HG03432 (cell line): ENCODE data around the gene PGBD1.

Experiments used
- ATAC-seq: cut with Tn5 transposase; IDR thresholded peaks from one replicate; pipeline ENCODE4 v1.9.1; 2021; ENCODE audit warnings: mild to moderate bottlenecking, moderate library complexity; ENCODE audit not compliant: unreplicated experiment

The PGBD1 gene, protein sequence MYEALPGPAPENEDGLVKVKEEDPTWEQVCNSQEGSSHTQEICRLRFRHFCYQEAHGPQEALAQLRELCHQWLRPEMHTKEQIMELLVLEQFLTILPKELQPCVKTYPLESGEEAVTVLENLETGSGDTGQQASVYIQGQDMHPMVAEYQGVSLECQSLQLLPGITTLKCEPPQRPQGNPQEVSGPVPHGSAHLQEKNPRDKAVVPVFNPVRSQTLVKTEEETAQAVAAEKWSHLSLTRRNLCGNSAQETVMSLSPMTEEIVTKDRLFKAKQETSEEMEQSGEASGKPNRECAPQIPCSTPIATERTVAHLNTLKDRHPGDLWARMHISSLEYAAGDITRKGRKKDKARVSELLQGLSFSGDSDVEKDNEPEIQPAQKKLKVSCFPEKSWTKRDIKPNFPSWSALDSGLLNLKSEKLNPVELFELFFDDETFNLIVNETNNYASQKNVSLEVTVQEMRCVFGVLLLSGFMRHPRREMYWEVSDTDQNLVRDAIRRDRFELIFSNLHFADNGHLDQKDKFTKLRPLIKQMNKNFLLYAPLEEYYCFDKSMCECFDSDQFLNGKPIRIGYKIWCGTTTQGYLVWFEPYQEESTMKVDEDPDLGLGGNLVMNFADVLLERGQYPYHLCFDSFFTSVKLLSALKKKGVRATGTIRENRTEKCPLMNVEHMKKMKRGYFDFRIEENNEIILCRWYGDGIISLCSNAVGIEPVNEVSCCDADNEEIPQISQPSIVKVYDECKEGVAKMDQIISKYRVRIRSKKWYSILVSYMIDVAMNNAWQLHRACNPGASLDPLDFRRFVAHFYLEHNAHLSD

DNA sequence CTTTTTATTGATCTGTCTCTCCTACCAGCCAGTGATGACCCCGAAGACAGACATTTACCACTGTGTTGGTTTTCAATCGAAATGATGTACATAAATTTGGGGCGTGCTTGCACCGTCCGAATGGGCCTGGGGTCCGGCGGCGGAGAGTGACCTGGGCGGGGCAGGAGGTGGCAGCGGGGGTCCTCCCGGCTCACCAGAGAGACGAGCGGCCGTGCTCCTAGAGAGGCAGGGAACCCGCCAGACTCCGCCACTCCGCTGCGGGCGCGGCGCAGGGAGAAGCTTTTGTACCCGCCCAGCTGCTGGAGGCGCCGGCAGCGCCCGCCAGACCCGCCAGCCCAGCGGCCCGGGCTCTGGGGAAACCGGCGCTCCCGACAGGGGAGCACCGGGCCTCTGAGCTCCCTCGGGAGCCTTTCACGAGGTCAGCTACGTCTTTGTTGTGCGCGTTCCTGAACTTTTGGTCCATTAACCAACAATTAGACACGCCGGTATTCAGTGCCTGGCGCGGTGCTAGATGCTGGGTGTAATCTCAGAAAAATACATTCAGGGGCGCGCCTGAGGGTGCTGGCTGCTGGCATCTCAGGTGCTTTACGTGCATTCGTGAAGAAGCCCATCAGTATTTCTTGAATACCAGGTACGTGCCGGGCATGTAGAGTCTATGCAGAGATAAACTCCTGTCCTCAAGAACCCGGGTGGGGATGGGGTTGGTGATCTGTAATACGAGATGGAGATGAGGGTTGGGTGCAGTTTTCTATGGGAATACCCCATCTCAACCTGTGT lies at the start of gene PGBD1:
PGBD1 (plus strand) TSS at position 285 of the 777 bp plus-strand sequence. CDS start 2,242 bp downstream, outside the sequence.
- ATAC-seq: peak; percentile 86

DNA sequence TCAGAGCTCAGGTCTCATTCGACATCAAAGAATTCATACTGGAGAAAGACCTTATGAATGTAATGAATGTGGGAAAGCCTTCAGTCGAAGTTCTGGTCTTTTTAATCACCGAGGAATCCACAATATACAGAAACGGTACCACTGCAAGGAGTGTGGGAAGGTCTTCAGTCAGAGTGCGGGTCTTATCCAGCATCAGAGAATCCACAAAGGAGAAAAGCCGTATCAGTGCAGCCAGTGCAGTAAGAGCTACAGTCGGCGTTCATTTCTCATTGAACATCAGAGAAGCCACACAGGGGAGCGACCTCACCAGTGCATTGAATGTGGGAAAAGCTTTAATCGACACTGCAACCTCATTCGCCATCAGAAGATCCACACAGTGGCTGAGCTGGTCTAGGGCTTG lies 48.6 kb upstream of the PGBD1 start:
- no peak for ATAC-seq

DNA sequence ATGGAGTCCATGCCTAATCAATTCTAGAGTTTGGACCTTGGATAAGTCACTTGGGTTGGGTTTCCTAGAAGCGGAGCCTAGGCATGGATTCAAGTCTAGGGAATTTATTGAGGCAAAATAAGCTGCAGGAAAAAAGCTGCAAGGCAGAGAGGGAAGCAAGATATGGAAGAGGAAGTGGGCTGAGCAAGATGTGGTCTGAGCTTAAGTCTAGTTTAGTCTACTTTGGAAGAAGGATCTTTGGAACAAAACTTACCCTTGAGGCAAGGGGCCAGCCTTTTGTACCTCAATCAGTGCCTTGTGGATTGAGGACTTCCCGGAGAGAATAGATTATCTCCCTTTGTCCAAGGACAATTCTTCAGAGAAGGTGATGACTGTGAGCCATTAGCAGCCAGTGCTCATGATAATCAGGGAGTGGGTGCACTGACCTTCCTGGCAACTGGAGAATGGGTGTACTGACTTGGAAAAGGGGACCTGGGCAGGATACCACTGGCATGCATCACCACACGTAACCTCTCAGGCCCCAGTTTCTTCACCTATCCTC lies 45.4 kb upstream of the PGBD1 start:
- no peak for ATAC-seq

DNA sequence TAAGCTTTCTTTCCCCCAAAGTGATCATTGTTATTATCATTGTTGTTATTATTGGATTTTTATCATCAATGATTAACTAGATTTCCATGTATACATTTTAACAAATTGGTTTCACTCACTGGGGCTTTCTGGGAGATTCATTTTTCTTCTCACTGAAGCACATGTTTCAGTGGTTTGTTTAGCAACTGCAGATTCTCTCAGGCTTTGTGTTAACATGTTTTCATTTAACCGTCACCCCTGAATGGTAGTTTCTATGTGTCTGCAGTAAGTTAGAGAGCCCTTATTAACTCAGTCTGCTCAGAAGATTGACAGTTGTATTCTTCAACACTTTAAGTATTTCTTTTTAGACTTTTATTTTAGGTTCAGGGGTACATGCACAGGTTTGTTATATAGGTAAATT lies 41.7 kb upstream of the PGBD1 start:
- no peak for ATAC-seq

DNA sequence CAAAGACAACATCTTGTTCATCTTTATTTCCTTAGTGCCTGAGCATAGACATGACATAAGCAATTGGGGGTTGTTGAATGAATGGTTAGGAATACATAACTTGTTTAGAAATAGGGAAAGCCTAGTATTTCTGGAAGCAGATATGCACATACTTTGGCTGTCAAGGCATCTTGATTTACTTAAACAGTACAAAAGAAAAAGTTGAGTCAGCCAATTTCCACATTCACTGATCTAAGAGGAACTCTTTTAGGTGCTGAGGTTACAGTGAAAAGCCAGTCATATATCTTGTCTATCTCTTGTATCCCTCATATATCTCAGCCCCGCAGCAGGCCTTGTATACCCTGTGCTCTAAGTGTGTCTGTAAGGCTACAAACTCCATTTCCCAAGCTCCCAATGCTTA lies 40.9 kb upstream of the PGBD1 start:
- ATAC-seq: no peak

DNA sequence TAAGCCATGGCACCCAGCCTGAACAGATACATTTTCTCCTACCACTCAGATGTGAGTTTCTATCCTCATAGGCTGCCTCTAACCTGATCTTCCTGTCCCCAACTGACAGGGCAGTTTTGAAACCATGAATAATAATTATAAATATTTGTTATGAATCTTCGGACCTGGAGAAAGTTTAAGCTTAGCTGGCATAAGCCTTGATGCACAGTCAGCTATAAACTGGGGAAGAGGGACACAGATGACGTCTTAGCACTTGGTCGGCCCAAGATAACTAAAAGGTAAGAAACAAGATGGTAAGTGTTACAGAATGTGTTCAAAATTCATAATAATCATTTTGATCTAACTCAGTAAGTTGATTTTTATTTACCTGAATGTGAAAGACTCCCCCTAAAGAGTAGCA lies 37.4 kb upstream of the PGBD1 start:
- ATAC-seq: no peak

DNA sequence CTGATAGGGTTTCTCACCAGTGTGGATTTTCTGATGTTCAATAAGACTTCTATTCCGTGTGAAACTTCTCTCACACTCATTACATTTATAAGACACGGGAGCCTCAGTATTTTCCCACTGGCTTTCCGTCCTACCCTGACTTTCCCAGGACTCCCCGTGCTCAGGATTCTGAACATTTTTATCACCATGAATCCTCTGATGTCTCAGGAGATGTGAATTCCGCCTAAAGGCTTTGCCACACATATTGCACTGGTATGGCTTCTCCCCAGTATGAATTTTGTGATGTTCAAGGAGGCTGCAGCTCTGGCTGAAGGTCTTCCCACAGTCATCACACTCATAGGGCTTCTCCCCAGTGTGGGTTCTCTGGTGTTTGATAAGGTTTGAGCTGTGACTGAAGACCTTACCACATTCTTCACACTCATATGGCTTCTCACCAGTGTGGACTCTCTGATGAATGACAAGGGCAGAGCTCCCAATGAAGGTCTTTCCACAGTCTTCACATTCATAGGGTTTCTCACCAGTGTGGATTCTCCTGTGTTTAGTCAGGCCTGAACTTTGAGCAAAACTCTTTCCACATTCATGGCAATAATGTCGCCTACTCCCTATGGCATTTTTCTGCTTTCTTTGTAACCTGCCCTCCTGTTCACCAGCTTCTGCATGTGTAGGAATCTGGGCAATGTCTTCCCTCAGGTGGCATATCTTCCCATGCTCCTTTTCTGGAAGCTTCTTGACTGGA lies 36.0 kb upstream of the PGBD1 start:
- ATAC-seq: no peak

DNA sequence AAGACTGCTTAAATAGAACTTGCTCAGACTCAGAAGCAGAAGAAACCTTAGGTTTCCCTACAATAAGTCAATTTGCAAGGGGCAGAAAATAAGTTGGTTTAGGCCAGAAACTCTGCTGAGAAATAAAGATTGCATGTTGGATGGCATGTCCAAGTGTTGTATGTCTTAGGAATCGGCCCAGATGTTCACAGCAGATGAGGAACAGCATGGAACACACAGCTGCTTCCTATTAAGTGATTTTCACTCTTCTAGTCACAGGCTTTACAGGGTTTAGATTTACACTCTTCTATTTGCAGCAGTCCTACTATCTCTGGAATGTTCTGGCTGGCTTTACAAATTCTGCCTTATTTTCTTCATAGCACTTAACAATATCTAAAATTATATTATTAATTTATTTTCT lies 32.5 kb upstream of the PGBD1 start:
- no peak for ATAC-seq

DNA sequence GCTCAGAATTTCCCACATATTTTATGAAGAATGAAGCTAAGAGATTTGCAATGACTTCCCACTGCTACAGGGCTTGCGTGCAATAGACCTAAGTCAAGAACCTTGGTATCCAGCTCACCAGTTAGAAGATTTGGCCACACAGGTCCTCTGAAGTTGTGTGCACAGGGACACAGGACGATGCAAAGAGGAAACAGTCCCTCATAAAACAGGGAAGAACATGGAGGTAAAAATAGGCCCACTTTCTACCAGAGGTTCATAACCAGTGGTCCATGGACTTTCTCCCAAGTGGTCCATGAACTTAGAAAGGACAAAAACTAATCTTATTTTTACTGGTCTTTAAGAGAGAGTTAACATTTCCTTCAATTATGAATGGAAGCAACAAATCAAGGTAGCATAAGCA lies 30.6 kb upstream of the PGBD1 start:
- ATAC-seq: no peak

DNA sequence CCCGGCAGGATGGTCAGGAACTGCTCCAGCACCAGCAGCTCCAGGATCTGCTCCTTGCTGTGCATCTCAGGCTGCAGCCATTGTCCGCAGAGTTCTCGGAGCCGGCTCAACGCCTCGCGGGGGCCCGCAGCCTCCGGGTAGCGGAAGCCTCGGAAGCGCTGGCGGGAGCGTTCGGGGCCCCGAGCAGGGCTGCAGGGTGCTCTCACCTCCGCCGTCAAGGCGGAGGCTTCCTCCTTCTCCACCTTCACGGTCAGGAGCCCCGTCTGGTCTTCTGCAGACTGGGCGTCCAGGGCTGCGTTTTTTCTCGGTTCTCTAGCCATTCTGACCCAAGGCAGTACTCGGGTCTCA lies 29.7 kb upstream of the PGBD1 start:
- ATAC-seq: peak; percentile 50

DNA sequence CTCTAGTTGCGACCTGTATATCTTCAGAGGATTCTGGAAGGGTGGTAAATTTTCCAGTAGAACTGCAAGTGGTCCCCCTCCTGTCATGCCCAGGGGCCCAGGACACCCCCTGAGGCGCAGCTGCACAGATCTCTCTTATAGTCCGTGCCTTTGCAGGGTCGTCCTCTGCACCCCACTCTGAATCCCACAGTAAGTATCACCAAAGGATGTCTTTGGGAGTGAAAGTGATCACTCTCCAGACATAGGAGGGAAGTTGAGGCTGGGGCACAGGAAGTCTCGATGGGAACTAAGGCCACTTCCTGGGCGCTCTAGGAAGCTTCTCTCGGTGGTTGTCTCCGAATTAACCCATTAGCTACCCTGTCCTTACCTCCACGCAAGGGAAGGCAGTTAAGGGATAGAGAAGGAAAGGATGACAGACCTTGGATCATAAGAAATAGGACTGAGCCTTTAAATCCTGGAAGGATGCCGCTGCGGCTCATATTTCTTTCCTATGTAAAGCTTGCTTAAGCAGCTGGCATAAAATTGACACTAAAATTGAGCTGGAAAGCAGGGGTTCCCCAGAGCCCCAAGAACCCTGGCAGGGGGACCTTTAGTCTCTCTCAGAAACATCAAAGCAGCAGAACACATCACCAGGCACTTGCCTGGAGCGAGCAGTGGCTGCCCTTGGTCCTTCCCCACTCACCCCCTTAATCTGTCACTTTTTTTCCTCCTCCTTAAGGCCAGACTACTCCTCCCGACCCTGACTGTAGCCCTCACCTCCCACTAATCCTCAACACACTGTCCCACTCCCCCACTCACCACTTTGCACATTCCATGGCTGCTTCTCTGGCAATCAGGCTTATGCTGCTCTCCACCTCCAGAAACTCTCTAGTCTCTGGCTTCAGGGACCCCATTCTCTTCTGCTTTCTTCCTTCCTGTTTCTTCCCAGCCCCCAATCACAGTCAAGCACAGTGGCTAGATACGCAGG lies 29.1 kb upstream of the PGBD1 start, which contains the start of gene ZKSCAN4:
ZKSCAN4 (minus strand) TSS at position 261 of the 967 bp plus-strand sequence. CDS start 289 bp downstream, outside the sequence.
- ATAC-seq: peak; percentile 84

DNA sequence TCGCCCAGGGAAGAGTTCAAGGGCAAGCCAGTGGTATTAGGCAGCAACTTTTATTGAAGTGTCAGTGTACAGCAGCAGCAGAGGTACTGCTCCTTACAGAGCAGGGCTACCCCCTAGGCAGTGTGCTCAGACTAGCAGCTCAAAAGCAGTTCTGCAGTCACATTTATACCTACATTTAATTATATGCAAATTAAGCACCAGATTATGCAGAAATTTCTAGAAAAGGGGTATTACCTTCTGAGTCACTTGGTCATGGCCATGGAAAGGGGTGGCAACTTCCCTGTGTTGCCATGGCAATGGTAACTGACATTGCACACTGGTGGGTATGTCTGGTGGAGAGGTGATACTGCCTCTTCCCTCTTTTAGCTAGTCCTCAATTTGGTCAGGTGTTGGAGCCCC lies 27.3 kb upstream of the PGBD1 start:
- no peak for ATAC-seq

DNA sequence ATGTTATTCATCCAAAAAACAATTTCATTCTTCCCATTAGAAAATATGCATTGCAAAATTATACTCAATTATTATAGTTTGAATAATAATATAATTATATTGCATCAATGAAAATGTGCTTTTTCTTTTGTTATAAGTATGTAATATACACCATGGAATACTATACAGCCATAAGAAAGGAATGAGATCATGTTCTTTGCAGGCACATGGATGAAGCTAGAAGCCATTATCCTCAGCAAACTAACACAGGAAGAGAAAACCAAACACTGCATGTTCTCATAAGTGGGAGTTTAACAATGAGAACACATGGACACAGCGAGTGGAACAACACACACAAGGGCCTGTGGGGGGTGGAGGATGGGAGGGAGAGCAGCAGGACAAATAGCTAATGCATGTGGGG lies 24.3 kb upstream of the PGBD1 start:
- no peak for ATAC-seq

DNA sequence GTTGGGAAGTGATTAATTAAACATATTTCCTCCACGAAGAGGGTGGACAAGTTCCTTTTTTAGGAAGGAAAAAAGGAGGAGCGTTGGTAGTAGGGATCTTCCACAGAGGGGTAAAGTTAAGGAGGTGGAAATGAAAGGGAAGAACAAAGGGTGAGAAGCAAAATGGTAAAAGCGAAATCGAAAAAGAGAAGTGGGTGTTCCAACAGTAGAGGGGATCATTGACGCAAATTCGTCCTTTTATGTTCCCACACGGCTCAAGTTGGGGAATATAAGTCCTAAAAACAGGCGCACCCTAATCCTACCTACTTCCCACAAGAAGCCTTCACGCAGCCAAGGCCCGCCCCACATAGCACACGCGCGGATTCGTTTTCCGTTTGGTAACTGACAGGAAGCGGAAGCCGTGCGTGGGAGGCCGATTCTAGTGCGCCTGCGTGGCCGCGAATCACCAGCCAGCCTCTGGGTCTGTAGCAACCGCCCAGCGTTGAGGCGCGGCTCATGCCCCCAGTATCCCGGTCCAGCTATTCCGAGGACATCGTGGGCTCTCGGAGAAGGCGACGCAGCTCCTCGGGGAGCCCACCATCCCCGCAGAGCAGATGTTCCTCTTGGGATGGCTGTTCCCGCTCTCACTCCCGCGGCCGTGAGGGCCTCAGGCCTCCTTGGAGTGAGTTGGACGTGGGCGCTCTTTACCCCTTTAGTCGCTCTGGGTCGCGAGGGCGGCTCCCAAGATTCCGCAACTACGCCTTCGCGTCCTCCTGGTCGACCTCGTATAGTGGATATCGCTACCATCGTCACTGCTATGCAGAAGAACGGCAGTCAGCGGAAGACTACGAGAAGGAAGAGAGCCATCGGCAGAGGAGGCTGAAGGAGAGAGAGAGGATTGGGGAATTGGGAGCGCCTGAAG lies 22.2 kb upstream of the PGBD1 start, which contains the start of gene NKAPL:
NKAPL (plus strand) TSS at position 421 of the 901 bp plus-strand sequence; CDS start at position 496, 75 bp downstream.
- ATAC-seq: no peak

DNA sequence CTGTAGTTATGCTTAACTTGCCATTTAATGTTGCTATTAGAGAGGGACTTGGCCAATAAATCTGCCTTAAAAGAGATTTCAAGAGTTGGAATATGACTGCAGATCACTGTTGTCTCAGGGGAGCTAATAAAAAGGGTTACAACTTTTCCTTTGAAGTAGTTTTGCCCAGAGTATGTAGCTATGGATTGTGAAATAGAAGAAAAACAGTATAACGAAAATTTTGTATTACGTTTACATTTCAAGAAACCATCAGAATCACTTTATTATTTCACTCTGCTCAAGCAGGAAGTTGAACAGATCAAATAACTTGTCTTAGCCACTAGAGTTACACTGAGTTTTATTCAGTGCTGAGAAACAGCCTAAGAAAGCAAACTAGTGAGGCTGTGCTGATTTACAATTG lies 17.4 kb upstream of the PGBD1 start:
- ATAC-seq: no peak

DNA sequence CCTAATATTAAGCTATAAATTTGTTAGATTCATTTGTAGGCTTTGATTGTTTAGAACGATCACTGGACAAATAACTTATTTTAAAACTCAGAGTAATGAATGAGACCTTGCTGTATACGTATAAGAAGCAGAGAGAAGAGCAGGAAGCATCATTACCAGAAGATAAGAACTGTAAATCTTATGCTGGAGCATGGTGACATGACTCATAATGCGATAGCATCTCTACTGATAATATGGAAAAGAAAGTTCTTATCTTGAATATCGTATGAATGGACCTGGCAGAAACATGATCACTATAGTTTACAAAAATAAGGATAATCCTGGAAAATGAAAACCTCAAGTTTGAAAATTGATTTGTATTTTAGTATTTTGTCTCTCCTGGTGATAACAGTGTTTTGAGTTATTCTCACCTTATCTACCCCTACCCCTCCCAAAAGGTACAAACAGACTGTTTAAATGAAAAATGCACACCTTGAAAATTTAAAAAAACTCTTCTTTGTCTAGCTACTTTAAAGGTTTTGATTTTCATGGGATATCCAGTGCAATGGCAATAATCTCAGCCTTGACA lies 16.5 kb upstream of the PGBD1 start:
- ATAC-seq: no peak

DNA sequence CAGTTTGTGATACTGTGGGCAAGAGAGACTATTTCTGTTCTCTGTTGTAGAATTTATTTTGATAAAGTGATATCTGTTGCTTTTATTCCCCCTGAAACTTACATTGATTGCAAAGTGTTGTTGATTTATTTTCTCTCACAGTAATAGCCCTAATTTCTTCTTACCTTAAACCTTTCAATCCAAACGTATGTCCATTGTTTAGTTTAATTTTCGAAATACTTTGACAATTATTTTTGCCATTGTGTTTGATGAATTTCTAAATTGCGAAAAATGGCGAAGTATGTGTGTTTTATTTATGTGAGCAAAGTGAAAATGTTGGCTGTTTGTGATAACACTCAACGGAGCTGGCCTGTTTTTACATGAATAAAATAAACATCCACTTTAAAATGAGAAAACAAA lies 14.8 kb upstream of the PGBD1 start:
- ATAC-seq: no peak
